ENCODE results near the gene KCP.

KCP gene

GRCh38 chr7:128880791-128881457 lies 29.6 kb downstream of the KCP start:
- Mint-ChIP-seq H3K27me3 (no peaks in the 10 kb centered on the region), H3K27ac (ENCODE audit: low read depth) (no peak overlapping the region), H3K9me3 (no peaks in the 10 kb centered on the region), H3K4me1 (no peaks in the 10 kb centered on the region), H3K4me3 (no peak overlapping the region), H3K36me3 (ENCODE audit: insufficient read depth) (peaks cover 2% of the 10 kb centered on the region)
- no peak for DNase-seq (ENCODE audit: low spot score in 2 of 2)
- no peak for ATAC-seq (replicated peaks; ENCODE audit: extremely low read depth, poor library complexity, severe bottlenecking)

DNA sequence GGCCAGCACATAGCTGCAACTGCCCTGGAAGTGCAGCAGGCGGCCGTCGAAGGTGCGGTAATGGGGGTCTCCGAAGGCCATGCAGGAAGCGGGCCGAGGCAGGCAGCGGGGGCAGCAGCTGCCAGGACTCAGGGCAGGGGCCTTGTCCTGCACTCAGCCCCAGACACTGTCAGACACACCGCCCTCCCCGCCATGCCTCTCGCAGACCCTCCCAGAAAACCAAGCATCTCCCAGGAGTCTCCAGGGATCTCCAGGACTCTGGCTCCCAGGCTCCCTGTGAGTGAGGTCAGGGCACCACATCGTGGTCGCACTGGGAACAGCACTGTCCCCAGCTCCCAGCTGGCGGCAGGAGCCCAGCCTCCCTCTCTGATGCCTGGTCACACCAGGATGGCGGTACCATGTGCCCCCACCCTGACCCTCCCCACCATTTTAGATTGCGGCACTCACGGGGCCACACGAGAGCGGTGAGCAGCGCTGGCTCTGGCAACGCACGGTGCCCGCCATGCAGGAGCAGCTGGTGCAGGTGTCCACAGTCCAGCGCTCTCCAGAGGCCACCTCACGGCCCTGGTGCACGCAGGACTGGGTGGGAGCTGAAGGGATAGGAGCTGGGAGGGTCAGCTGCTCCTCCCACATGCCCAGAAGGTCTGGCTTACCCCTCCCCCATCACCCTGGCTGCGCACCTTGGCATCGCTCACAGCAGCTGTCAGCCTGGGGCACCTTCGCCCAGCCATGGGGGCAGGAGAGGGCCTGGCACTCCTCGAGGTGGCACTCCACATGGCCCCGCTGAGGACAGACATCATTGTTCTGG lies 30.4 kb downstream of the KCP start:
- Mint-ChIP-seq H3K27me3 (no peaks in the 10 kb centered on the region), H3K9me3 (no peaks in the 10 kb centered on the region), H3K4me3 (no peak overlapping the region), H3K4me1 (no peaks in the 10 kb centered on the region), H3K27ac (ENCODE audit: low read depth) (no peak overlapping the region), H3K36me3 (ENCODE audit: insufficient read depth) (peaks cover 2% of the 10 kb centered on the region)
- DNase-seq (ENCODE audit: low spot score in 2 of 2): no peak
- no peak for ATAC-seq (replicated peaks; ENCODE audit: extremely low read depth, poor library complexity, severe bottlenecking)

DNA sequence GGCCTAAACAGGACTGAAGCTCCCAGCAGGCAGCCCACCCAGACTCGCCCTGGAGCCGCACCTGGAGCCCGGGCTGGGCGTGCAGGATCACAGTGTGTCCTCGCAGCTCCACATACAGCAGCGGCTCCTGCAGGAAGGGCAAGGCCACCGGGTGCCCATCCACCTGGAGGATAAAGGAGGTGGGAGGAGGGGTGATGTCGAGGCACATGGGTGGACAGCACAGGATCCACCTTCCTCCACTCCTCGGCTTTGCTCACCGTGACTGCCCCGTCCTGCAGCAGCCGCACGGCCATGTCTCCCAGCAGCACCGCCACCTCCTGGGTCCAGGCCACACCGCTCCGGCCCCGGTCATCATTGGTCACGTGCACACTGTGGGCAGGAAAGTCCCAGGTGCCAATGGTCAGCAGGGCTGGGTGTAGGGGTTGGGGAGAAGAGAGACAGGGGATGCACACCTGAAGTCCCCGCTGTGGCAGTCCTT lies 31.0 kb downstream of the KCP start:
- DNase-seq (ENCODE audit: low spot score in 2 of 2): no peak
- no peaks in the 10 kb centered on the region for H3K9me3 Mint-ChIP-seq
- H3K27ac Mint-ChIP-seq (ENCODE audit: low read depth): no peak overlapping the region
- no peaks in the 10 kb centered on the region for H3K4me1 Mint-ChIP-seq
- peaks cover 2% of the 10 kb centered on the region for H3K36me3 Mint-ChIP-seq (ENCODE audit: insufficient read depth)
- no peaks in the 10 kb centered on the region for H3K27me3 Mint-ChIP-seq
- H3K4me3 Mint-ChIP-seq: no peak overlapping the region
- ATAC-seq (replicated peaks; ENCODE audit: extremely low read depth, poor library complexity, severe bottlenecking): no peak

- no peak for DNase-seq (ENCODE audit: low spot score in 2 of 2)
- peaks cover 2% of the 10 kb centered on the region for H3K36me3 Mint-ChIP-seq (ENCODE audit: insufficient read depth)
- no peak overlapping the region for H3K4me3 Mint-ChIP-seq
Observed at GRCh38 chr7:128878226-128879105, 32.0 kb downstream of the KCP start.

DNA sequence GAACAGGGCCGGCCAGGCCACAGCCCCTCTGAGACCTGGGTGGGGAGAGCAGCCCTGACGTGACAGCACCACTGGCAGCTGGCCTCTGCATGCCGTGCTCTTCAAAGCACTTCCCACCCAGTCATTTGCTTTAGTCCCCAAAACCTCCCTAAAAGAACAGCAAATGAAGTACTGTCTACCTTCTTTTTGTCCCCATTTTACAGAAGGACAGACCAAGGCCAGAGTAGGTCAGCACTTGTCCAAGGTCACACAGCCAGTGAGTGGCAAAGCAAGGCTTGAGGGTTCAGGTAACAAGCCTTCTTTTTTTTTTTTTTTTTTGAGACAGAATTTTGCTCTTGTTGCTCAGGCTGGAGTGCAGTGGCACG lies 32.8 kb downstream of the KCP start:
- H3K9me3 Mint-ChIP-seq: no peaks in the 10 kb centered on the region
- H3K4me3 Mint-ChIP-seq: no peak overlapping the region
- H3K36me3 Mint-ChIP-seq (ENCODE audit: insufficient read depth): peaks cover 2% of the 10 kb centered on the region
- no peaks in the 10 kb centered on the region for H3K4me1 Mint-ChIP-seq
- no peak for ATAC-seq (replicated peaks; ENCODE audit: extremely low read depth, poor library complexity, severe bottlenecking)
- no peak overlapping the region for H3K27ac Mint-ChIP-seq (ENCODE audit: low read depth)
- DNase-seq (ENCODE audit: low spot score in 2 of 2): no peak
- no peaks in the 10 kb centered on the region for H3K27me3 Mint-ChIP-seq

More at GRCh38 chr7:128878226-128879105, 32.0 kb downstream of the KCP start:
- Mint-ChIP-seq H3K27me3 (no peaks in the 10 kb centered on the region), H3K9me3 (no peaks in the 10 kb centered on the region), H3K4me1 (no peaks in the 10 kb centered on the region), H3K27ac (ENCODE audit: low read depth) (no peak overlapping the region)
- ATAC-seq (replicated peaks; ENCODE audit: extremely low read depth, poor library complexity, severe bottlenecking): no peak

GRCh38 chr7:128876978-128877755 lies 33.3 kb downstream of the KCP start:
- H3K4me1 Mint-ChIP-seq: no peaks in the 10 kb centered on the region

DNA sequence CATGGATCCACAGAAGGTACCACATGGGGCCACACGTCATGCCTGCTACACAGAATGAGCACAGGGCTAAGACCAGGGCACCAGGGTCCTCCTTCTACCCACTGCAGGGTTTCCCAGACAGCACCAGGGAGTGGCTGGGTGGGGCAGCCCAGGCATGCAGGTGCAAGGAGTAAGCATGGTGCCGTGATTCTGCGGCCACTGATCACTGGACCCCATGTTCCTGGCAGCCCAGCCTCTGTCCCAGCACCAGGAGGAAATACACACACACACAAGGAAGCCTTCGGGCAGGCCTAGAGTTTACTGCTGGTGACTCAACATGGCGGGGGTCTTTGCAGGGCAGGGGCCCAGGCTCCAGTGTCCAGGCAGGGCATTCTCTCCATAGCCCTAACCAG lies 33.9 kb downstream of the KCP start:
- Mint-ChIP-seq H3K27ac (ENCODE audit: low read depth) (no peak overlapping the region), H3K36me3 (ENCODE audit: insufficient read depth) (peaks cover 2% of the 10 kb centered on the region), H3K4me3 (no peak overlapping the region), H3K4me1 (no peaks in the 10 kb centered on the region), H3K27me3 (no peaks in the 10 kb centered on the region), H3K9me3 (no peaks in the 10 kb centered on the region)
- ATAC-seq (replicated peaks; ENCODE audit: extremely low read depth, poor library complexity, severe bottlenecking): no peak
- no peak for DNase-seq (ENCODE audit: low spot score in 2 of 2)

More at GRCh38 chr7:128876978-128877755, 33.3 kb downstream of the KCP start:
- ATAC-seq (replicated peaks; ENCODE audit: extremely low read depth, poor library complexity, severe bottlenecking) (no peak), DNase-seq (ENCODE audit: low spot score in 2 of 2) (no peak)
- H3K27me3 Mint-ChIP-seq: no peaks in the 10 kb centered on the region
- no peaks in the 10 kb centered on the region for H3K9me3 Mint-ChIP-seq
- peaks cover 2% of the 10 kb centered on the region for H3K36me3 Mint-ChIP-seq (ENCODE audit: insufficient read depth)
- no peak overlapping the region for H3K27ac Mint-ChIP-seq (ENCODE audit: low read depth)
- no peak overlapping the region for H3K4me3 Mint-ChIP-seq

DNA sequence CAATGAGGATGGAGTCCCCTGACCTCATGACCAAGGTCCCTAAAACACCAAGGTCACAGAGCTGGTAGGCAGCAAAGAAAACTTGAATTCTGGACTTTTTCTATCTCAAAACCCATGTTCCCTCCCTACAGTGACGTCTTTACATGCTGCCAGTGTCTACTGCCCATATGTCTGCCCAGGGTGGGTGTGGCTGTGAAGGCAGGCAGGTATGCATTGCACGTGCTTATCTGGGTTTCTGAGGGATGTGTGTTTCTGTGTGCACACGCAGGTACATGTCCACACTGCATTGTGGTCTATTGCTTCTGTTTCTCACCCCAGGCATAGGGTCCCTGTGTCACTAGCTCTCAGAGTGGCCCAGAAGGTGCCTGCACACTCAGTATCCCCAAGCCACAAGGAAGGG lies 34.4 kb downstream of the KCP start:
- no peak for ATAC-seq (replicated peaks; ENCODE audit: extremely low read depth, poor library complexity, severe bottlenecking)
- H3K9me3 Mint-ChIP-seq: no peaks in the 10 kb centered on the region
- H3K4me1 Mint-ChIP-seq: no peaks in the 10 kb centered on the region
- no peaks in the 10 kb centered on the region for H3K27me3 Mint-ChIP-seq
- no peak overlapping the region for H3K4me3 Mint-ChIP-seq
- H3K36me3 Mint-ChIP-seq (ENCODE audit: insufficient read depth): peaks cover 2% of the 10 kb centered on the region
- DNase-seq (ENCODE audit: low spot score in 2 of 2): no peak
- no peak overlapping the region for H3K27ac Mint-ChIP-seq (ENCODE audit: low read depth)

DNA sequence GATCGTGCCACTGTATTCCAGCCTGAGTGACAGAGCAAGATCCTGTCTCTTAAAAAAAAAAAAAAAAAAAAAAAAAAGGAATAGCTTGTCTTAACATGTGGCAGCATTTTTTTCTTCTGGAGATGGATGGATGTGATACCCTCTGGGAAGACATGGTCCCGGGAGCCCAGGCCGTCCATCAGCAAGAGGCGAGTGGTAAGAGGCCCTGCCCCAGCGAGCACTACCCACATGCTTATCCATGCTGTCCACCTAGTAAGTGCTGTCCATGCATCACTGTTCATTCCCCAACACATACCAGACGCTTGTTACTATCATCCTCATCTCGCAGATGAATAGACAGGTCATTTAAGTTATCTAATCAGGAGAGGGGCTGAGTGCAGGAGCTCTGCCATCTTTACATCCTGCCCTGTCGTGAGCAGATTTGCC lies 35.0 kb downstream of the KCP start:
- no peak for DNase-seq (ENCODE audit: low spot score in 2 of 2)
- no peak for ATAC-seq (replicated peaks; ENCODE audit: extremely low read depth, poor library complexity, severe bottlenecking)
- Mint-ChIP-seq H3K27me3 (no peaks in the 10 kb centered on the region), H3K9me3 (no peaks in the 10 kb centered on the region), H3K4me1 (no peaks in the 10 kb centered on the region), H3K4me3 (no peak overlapping the region), H3K27ac (ENCODE audit: low read depth) (no peak overlapping the region), H3K36me3 (ENCODE audit: insufficient read depth) (peaks cover 2% of the 10 kb centered on the region)

DNA sequence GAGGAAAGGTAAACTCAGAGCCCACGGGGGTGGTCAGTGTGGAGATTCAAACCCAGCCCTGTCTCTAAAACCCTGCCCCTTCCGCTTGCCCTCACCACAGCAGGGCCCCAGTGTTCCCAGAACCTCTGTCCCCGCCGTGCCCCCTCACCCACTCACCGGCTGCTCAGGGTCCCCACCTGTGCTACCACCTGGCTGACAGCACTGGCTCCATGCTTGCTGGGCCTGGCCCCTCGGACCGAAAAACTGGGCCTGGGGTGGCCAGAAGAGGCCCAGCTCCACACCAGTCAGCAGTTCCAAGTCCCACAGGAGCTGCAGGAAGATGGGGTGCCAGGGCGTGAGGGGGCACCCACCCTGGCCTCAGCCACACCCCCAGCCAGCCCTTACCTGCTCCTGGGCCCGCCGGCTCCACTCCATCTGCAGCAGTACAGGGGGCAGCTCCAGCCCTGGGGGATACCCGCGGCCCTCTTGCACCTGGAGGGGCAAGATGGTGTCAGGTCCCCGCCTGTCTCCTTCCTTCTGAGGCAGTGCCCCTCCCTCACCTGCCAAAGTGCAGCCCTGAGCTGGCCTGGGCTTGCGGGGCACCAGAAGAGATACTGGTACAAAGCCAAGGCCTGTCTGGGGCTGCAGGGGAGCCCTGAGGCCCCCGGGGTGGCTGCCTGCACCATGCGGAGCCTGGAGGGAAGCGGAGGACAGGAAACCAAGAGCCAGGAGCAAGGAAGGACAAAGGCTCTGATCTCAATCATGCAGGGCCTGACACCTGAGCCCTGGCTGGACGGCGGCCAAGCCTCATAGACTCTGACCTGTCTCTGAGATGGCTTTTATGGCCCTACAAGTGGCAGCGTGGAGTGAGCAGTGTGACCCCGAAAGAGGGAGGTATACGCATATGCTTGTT lies 36.1 kb downstream of the KCP start:
- peaks cover 6% of the 10 kb centered on the region for H3K4me1 Mint-ChIP-seq
- H3K27ac Mint-ChIP-seq (ENCODE audit: low read depth): no peak overlapping the region
- no peak overlapping the region for H3K4me3 Mint-ChIP-seq
- H3K27me3 Mint-ChIP-seq: no peaks in the 10 kb centered on the region
- peaks cover 2% of the 10 kb centered on the region for H3K36me3 Mint-ChIP-seq (ENCODE audit: insufficient read depth)
- DNase-seq (ENCODE audit: low spot score in 2 of 2) (no peak), ATAC-seq (replicated peaks; ENCODE audit: extremely low read depth, poor library complexity, severe bottlenecking) (no peak)
- H3K9me3 Mint-ChIP-seq: no peaks in the 10 kb centered on the region

GRCh38 chr7:128873234-128873633 lies 37.3 kb downstream of the KCP start:
- Mint-ChIP-seq H3K4me1 (peaks cover 6% of the 10 kb centered on the region), H3K36me3 (ENCODE audit: insufficient read depth) (peaks cover 2% of the 10 kb centered on the region), H3K27ac (ENCODE audit: low read depth) (no peak overlapping the region), H3K27me3 (no peaks in the 10 kb centered on the region), H3K4me3 (no peak overlapping the region), H3K9me3 (no peaks in the 10 kb centered on the region)
- ATAC-seq (replicated peaks; ENCODE audit: extremely low read depth, poor library complexity, severe bottlenecking) (no peak), DNase-seq (ENCODE audit: low spot score in 2 of 2) (no peak)

All from central memory CD8-positive, alpha-beta T cell (primary cell).